NT2/D1 (cell line): Measurements from ENCODE around the gene MYO1G.

Experiments used
- DNase-seq: peaks from one replicate; pipeline ENCODE4 v3.0.0-alpha.2; 2011; ENCODE audit warnings: low read depth, low spot score
- H3K27me3 ChIP-seq: 2 replicates; pipeline ENCODE4 v1.6.0; 2011; ENCODE audit warnings: mild to moderate bottlenecking; ENCODE audit not compliant: insufficient read length, insufficient read depth
- H3K36me3 ChIP-seq: 2 replicates; pipeline ENCODE4 v1.6.1; 2011; ENCODE audit warnings: mild to moderate bottlenecking, low read length, mixed read lengths; ENCODE audit not compliant: insufficient read depth, insufficient read length
- H3K4me1 ChIP-seq: 2 replicates; pipeline ENCODE4 v1.5.1; 2011; ENCODE audit not compliant: insufficient read depth, insufficient read length
- H3K4me3 ChIP-seq: 2 replicates; pipeline ENCODE4 v1.5.1; 2011; ENCODE audit warnings: low read depth; ENCODE audit not compliant: insufficient read length
- H3K9ac ChIP-seq: 2 replicates; pipeline ENCODE4 v1.6.0; 2011; ENCODE audit warnings: low read depth; ENCODE audit not compliant: insufficient read length
- H3K9me3 ChIP-seq: 2 replicates; pipeline ENCODE4 v1.5.1; 2011; ENCODE audit warnings: mild to moderate bottlenecking, low read length; ENCODE audit not compliant: insufficient read depth
- SUZ12 ChIP-seq: IDR thresholded peaks from 2 replicates; pipeline ENCODE4 v1.6.1; 2011; ENCODE audit not compliant: insufficient read length, insufficient read depth; ENCODE audit errors: extremely low read depth
- YY1 ChIP-seq: IDR thresholded peaks from 2 replicates; pipeline ENCODE4 v1.6.1; 2011; ENCODE audit not compliant: insufficient read length, insufficient read depth
- ZNF274 ChIP-seq: IDR thresholded peaks from 2 replicates; pipeline ENCODE4 v1.6.1; 2011; ENCODE audit warnings: mild to moderate bottlenecking, low read depth, low read length

The MYO1G gene

DNA sequence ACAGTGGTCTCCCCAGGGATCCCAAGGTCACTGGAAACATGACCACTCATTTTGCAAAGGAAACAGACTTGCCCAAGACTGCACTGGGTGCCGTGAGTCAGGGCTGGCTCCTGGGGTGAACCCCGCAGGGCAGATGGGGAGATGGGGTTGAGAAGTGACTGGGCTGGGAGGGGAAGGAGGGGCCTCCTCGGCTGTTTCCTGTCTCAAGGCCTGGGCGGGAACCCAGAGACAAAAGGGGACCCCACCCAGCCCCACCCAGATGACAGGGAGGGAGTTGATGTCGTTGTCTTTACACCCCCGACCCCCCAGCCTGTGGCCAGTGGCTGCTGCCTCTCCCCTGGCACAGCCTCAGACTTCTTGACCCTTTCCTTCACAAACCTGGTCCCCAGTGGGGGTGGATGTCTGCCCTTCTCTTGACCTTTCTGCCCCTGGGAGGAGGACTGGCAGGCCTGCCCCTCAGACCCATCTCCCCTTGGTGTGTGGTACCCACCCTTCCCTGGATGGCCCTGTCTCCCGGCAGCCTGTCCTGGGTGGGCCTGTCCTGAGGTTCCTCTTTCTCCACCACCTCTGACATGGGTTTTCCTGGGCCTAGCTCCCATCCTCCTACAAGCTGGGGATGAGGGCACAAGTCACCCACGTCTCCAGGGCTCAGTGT is 1.4 kb downstream of the MYO1G start:
- H3K9ac ChIP-seq, result no peak overlapping the region

DNA sequence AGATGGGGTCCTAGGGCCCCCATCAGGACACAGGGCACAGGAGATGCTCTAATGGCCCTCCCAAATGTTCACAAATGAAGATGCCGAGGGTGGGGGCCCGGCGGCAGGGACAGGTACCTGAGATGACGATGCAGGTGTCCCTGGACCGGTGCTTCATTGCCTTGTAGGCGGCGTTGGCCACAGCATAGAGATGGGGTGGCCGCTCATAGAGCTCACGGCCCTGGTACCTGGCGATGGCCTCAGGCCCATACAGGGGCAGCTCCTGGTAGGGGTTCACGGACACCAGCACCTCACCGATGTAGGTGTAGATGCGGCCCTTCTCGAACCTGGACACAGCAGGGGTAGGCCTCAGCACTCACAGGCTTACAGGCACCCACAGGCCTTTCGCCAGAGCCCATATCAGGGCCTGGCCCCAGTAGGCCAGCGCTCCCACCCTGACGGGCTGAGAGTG is 2.0 kb downstream of the MYO1G start:
- TF ChIP-seq YY1, result no peak
- no peak for TF ChIP-seq ZNF274
- TF ChIP-seq SUZ12, result no peak
- no peaks in the 10 kb centered on the region for H3K36me3 ChIP-seq
- H3K9ac ChIP-seq, result no peak overlapping the region
- peaks cover 3% of the 10 kb centered on the region for H3K27me3 ChIP-seq
- peaks cover 4% of the 10 kb centered on the region for H3K4me1 ChIP-seq
- no peak overlapping the region for H3K4me3 ChIP-seq
- DNase-seq, result no peak
- no peaks in the 10 kb centered on the region for H3K9me3 ChIP-seq

More for the DNA sequence above, 1.4 kb downstream of the MYO1G start:
- Histone ChIP-seq H3K9me3 (no peaks in the 10 kb centered on the region), H3K27me3 (peaks cover 3% of the 10 kb centered on the region), H3K4me1 (peaks cover 4% of the 10 kb centered on the region), H3K36me3 (no peaks in the 10 kb centered on the region), H3K4me3 (no peak overlapping the region)
- TF ChIP-seq YY1, result no peak
- TF ChIP-seq SUZ12, result no peak
- no peak for DNase-seq

DNA sequence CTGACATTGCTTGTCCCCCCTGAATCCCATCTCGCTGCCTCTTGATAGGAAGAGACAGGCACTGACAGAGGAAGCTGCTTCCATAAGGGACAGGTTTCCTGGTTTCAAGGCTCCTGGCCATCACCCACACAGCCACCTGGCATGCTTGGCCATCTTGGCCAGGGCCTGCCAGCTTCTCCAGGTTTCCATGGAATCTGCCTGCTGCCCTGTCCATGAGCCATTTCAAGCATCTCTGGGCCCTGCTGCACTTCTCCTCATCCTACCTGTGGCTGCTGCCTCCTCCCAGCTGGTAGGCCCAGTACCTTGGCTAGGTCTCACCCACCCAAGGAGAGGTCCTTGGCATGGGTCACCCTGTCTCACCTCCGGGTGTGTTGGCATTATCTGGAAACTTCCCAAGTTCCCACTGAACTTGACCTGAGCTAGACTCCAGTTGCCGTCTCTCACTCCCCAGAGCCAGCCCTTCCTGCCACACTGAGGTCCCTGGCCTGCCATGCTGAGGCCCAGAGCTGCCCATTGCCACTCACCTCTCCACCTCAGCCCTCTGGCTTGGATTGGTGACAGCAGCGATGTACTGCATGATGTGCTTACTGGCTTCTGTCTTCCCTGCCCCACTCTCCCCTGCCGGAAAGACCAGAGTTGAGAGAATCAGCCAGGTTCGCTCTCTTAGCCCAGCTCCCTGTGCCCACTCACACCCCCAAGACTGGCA is 2.6 kb downstream of the MYO1G start:
- Histone ChIP-seq H3K27me3 (peaks cover 3% of the 10 kb centered on the region), H3K9ac (no peak overlapping the region), H3K4me3 (no peak overlapping the region), H3K9me3 (no peaks in the 10 kb centered on the region), H3K4me1 (peaks cover 4% of the 10 kb centered on the region), H3K36me3 (no peaks in the 10 kb centered on the region)
- no peak for DNase-seq
- no peak for TF ChIP-seq SUZ12
- TF ChIP-seq ZNF274, result no peak
- no peak for TF ChIP-seq YY1

DNA sequence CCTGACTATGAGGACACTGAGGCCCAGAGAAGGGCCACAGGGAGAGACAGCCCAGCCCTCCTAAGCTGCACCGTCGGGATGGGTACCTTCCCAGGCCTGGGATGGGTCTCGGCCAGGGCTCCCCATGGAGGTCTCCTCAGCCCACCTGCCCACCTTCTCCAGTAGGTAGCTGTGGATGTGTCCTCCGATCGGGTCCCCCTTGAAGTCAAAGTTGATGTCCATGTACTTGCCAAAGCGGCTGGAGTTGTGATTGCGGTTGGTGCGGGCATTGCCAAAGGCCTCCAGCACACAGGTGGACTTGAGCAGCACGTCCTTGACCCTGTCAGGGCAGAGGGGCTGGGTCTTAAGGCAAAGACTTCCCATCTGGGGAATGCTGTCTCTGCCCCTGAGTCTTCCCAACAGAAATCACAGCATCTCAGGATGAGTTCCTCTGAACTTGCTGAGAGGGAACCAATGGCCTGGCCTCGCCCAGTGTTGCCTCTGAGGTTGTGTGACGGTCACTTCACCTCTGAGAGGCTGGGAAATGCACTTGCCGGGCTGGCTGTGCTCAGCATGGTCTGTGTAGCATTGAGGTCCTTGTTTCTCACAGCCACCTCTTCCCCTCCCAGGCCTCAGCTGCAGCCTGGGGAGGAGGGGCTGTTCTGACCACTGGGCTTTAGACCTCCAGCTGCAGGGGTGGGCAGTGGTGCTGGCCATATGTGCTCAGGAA is 3.3 kb downstream of the MYO1G start:
- H3K4me1 ChIP-seq, result peaks cover 4% of the 10 kb centered on the region
- no peaks in the 10 kb centered on the region for H3K9me3 ChIP-seq
- no peaks in the 10 kb centered on the region for H3K36me3 ChIP-seq
- no peak for TF ChIP-seq YY1
- no peak overlapping the region for H3K9ac ChIP-seq
- H3K4me3 ChIP-seq, result no peak overlapping the region
- no peak for DNase-seq
- H3K27me3 ChIP-seq, result peaks cover 3% of the 10 kb centered on the region

DNA sequence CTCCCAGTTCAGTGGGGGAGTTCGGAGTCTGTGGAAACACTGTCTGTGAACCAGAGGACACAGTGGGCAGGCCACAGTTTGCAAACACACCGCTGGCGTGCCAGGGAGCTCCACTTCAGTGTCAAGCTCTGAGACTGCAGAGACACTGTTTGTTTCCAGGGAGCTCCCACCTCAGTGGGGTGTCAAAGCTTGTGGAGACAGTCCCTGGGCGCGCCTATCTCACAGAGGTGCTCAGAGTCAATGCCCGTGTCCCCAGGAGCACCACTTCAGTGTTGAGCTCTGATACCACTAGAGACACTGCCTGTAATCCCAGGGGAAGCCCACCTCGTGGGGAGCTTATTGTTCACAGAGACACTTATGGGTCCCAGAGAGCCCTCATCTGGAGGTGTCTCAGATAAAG is 4.3 kb downstream of the MYO1G start:
- Histone ChIP-seq H3K36me3 (no peaks in the 10 kb centered on the region), H3K9me3 (no peaks in the 10 kb centered on the region), H3K9ac (no peak overlapping the region), H3K4me1 (peaks cover 5% of the 10 kb centered on the region), H3K4me3 (no peak overlapping the region), H3K27me3 (peaks cover 3% of the 10 kb centered on the region)
- no peak for DNase-seq
- TF ChIP-seq YY1 (no peak), ZNF274 (no peak), SUZ12 (no peak)

DNA sequence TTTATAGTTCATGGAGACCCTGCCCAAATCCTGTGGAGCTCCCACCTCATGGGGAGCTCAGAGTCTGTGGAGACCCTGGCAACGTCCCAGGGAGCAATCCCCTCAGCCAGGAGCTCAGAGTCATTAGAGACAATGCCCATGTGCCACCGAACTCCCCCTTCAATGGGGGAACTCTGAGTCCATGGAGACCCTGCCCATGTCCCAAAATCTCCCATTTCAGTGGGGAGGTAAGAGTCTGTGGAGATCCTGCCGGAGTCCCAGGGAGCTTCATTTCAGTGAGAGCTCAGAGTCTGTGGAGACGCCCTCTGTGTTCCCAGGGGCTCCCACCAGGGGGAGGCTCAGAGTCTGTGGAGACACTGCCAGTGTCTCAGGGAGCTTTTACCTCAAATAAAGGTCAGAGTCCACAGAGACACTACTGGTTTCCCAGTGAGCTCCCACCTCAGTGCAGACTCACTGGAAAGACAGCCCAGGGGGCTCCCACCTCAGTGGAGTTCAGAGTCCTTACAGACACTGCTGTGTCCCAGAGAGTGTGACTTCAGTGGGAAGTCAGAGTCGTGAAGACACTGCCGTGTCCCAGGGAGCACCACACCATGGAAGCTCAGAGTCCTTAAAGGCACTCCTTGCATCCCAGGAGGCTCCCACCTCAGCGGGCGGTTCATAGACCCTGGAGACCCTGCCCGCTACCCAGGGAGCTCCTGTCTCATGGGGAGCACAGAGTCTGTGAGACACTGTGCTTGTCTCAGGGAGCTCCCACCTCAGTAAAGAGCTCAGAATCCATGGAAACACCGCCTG is 5.0 kb downstream of the MYO1G start:
- H3K27me3 ChIP-seq, result peaks cover 3% of the 10 kb centered on the region
- no peak overlapping the region for H3K4me3 ChIP-seq
- no peak for TF ChIP-seq ZNF274
- TF ChIP-seq YY1, result no peak
- TF ChIP-seq SUZ12, result no peak
- peaks cover 6% of the 10 kb centered on the region for H3K4me1 ChIP-seq
- no peaks in the 10 kb centered on the region for H3K9me3 ChIP-seq
- no peak for DNase-seq
- H3K9ac ChIP-seq, result no peak overlapping the region
- H3K36me3 ChIP-seq, result no peaks in the 10 kb centered on the region
